ENCODE measurements around the gene C10orf90. TPM values are rescaled to one million over a fixed set of nuclear protein-coding genes. Genes with fewer than 3 reads are reported as not detected.

Gene C10orf90
- total RNA-seq, 3 donors from 2014 or later: 0.16 to 30.4 (median 3.9) TPM

GRCh38 chr10:126674741-126675515 is 4.4 kb upstream of the C10orf90 start:
- Histone ChIP-seq H3K4me3 (no peak overlapping the region), H3K27ac (no peak overlapping the region), H3K9me3 (no peaks in the 10 kb centered on the region), H3K27me3 (no peaks in the 10 kb centered on the region), H3K36me3 (no peaks in the 10 kb centered on the region), H3K4me1 (no peaks in the 10 kb centered on the region)
- intact Hi-C loops (cut with DNase I; ENCODE audit: low total_unique reads): no loop called here
- DNase-seq (ENCODE audit: low spot score in 2 of 2): no peak
- no peak for TF ChIP-seq CTCF (IDR thresholded peaks at IDR 0.05)
- no peak for TF ChIP-seq POLR2AphosphoS5 (IDR thresholded peaks at IDR 0.05)
- TF ChIP-seq POLR2A (IDR thresholded peaks at IDR 0.05): no peak

DNA sequence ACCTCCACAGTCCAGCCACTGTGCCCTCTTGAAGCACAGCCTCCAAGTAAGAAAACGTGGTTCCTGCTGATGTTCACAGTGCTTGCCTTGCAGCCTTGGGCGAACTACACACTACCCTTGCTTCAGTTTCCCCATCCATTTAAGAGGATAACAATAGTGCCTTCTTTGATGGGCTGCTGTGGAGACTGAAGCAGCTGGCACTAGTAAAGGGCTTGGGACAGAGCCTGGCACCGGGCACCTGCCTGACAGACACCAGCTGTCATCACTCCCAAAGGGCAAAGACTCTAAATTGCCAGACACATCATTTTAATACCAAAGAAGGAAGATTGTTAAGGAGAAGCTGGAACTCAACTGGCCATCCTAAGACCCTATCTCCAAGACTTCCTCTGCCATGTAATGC is 3.1 kb upstream of the C10orf90 start:
- Histone ChIP-seq H3K27me3 (no peaks in the 10 kb centered on the region), H3K4me3 (no peak overlapping the region), H3K36me3 (no peaks in the 10 kb centered on the region), H3K9me3 (no peaks in the 10 kb centered on the region), H3K27ac (peak overlapping the region in 1 of 2 donors; percentile 21), H3K4me1 (no peaks in the 10 kb centered on the region)
- intact Hi-C loops (cut with DNase I; ENCODE audit: low total_unique reads): no loop called here
- TF ChIP-seq POLR2AphosphoS5 (IDR thresholded peaks at IDR 0.05): no peak
- no peak for TF ChIP-seq POLR2A (IDR thresholded peaks at IDR 0.05)
- TF ChIP-seq CTCF (IDR thresholded peaks at IDR 0.05): no peak
- peak in 1 of 2 donors; percentile 29 for DNase-seq (ENCODE audit: low spot score in 2 of 2)

DNA sequence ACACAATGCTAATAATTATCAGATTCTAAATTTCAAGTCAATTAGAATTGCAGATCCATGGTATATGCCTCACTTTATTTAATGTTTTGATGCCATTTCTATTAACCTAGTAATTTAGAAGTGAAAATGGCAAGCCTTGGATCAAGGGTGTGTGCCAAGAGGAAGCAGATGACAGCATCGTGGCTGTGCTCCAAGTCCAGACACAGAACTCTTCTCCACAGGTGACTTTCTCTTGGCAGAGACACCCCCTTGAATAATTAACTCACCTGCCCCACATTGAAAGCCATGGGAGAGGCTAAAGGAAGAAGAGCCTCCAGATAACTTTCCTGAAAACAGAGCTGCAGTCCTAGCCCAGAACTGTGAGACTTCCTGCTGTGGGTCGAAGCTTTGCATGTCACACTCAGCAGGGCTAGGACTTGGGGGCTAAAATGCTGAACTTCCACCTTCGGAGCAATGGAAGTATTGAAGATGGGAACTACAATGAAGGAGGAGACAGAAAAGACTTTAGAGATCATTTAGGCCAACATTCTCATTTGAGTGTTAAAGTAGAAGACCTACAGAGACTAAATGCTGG is 996 bp upstream of the C10orf90 start:
- peak in 1 of 2 donors; percentile 60 for DNase-seq (ENCODE audit: low spot score in 2 of 2)
- Histone ChIP-seq H3K4me3 (no peak overlapping the region), H3K9me3 (no peaks in the 10 kb centered on the region), H3K27me3 (no peaks in the 10 kb centered on the region), H3K4me1 (no peaks in the 10 kb centered on the region), H3K27ac (peak overlapping the region; percentile 61 to 70), H3K36me3 (no peaks in the 10 kb centered on the region)
- intact Hi-C loops (cut with DNase I; ENCODE audit: low total_unique reads): no loop called here
- TF ChIP-seq CTCF (IDR thresholded peaks at IDR 0.05) (no peak), POLR2AphosphoS5 (IDR thresholded peaks at IDR 0.05) (no peak), POLR2A (IDR thresholded peaks at IDR 0.05) (no peak)

DNA sequence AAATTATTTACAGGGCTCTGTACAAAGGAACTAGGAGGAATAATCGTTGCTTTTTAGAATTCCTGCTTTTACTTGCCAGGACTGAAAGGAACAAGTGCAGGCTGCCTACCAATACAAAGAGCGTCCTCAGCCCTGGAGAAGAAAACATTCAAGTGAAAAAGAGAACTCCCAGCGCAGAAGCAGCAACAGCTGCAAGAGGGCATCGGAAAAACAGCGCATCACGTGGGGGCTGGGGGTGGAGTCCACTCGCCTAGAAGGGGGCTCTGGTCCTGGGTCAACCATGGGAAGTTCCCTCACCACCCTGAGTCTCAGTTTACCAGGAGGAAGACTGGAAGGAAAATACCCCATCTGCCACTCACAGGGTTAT is 385 bp upstream of the C10orf90 start:
- Histone ChIP-seq H3K9me3 (no peaks in the 10 kb centered on the region), H3K27me3 (no peaks in the 10 kb centered on the region), H3K4me3 (peak overlapping the region in 2 of 3 donors; percentile 1 to 28), H3K36me3 (no peaks in the 10 kb centered on the region), H3K27ac (peak overlapping the region; percentile 59 to 70), H3K4me1 (no peaks in the 10 kb centered on the region)
- TF ChIP-seq POLR2A (IDR thresholded peaks at IDR 0.05) (no peak), POLR2AphosphoS5 (IDR thresholded peaks at IDR 0.05) (no peak), CTCF (IDR thresholded peaks at IDR 0.05) (no peak)
- DNase-seq (ENCODE audit: low spot score in 2 of 2): no peak
- intact Hi-C loops (cut with DNase I; ENCODE audit: low total_unique reads): no loop called here

DNA sequence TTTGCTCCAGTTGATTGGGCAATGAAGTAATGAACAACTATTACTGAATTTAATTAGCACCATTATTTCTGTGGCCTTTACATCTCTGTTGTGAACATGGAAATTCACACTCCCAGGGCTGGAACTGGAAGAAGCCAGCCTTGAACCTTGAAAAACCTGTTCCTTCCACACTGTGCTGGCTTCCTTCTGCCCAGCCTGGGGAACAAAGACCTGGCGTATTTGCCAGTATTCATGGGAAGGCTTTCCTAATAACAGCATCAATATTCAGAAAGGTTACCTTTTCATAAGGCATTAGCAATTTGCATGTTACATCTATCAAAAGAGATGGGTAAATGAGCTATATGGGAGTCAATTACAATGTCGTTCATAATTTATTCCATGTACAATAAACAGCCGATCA is 1.3 kb downstream of the C10orf90 start:
- DNase-seq (ENCODE audit: low spot score in 2 of 2): peak in 1 of 2 donors; percentile 39
- Histone ChIP-seq H3K36me3 (no peaks in the 10 kb centered on the region), H3K4me1 (no peaks in the 10 kb centered on the region), H3K27ac (peak overlapping the region in 1 of 2 donors; percentile 70), H3K9me3 (no peaks in the 10 kb centered on the region), H3K4me3 (peak overlapping the region in 1 of 3 donors; percentile 28), H3K27me3 (no peaks in the 10 kb centered on the region)
- intact Hi-C loops (cut with DNase I; ENCODE audit: low total_unique reads): no loop called here
- TF ChIP-seq CTCF (IDR thresholded peaks at IDR 0.05): no peak
- peak in 1 of 3 donors; percentile 52 for TF ChIP-seq POLR2AphosphoS5 (IDR thresholded peaks at IDR 0.05)

Data from breast epithelium (tissue), 4 donors.